ENCODE results near the gene WSB2.
"Not testable (repeated sequence)": the region's sequence is repeated elsewhere in the genome, so short reads cannot be mapped to it uniquely, and the experiment has no call there.

Gene WSB2

GRCh38 chr12:118022097-118022727, 38.8 kb downstream of the WSB2 start:
- H3K36me3 ChIP-seq (replicated peaks in 1 of 2; ENCODE audit: control insufficient read depth in 2 of 2, insufficient read depth in 2 of 2, low read length in 2 of 2), result peaks cover 44 to 92% of the 10 kb centered on the region in 2 donors
- peak overlapping the region; percentile 14 for H3K9ac ChIP-seq (ENCODE audit: low read depth, low read length, poor library complexity)
- no CpG with 5 or more reads among the region's 13 CpGs for WGBS, 2 donors (ENCODE audit: extremely low coverage in 2 of 2, insufficient read length in 2 of 2, insufficient replicate concordance in 1 of 2)
- DNase-seq (ENCODE audit: low spot score); H2BK12ac ChIP-seq (ENCODE audit: low read length); H3K18ac ChIP-seq (ENCODE audit: low read length); H2BK5ac ChIP-seq (ENCODE audit: low read length); H3K4me3 ChIP-seq (ENCODE audit: low read length in 2 of 2); H3K79me1 ChIP-seq (ENCODE audit: low read depth, low read length); H3K4ac ChIP-seq (ENCODE audit: low read length); H3K27me3 ChIP-seq (ENCODE audit: control insufficient read depth in 3 of 3, insufficient read depth in 3 of 3, low read depth in 1 of 3, low read length in 3 of 3); H2AFZ ChIP-seq (ENCODE audit: low read length); H3K4me2 ChIP-seq (ENCODE audit: insufficient read depth, low read length, poor library complexity, severe bottlenecking); H3K4me1 ChIP-seq (ENCODE audit: control insufficient read depth in 2 of 2, insufficient read depth in 1 of 2, low read depth in 1 of 2, low read length in 2 of 2); H3K23ac ChIP-seq (ENCODE audit: low read depth, low read length, poor library complexity); H4K8ac ChIP-seq (ENCODE audit: low read depth, low read length); H3K14ac ChIP-seq (ENCODE audit: low read length); H2BK120ac ChIP-seq (ENCODE audit: low read depth, low read length); H2BK15ac ChIP-seq (ENCODE audit: low read length); H4K91ac ChIP-seq (ENCODE audit: low read depth, low read length, poor library complexity); H3K9me3 ChIP-seq (replicated peaks in 1 of 2; ENCODE audit: control insufficient read depth in 2 of 2, insufficient read depth in 1 of 2, low read depth in 1 of 2, low read length in 2 of 2); H2AK5ac ChIP-seq (ENCODE audit: low read depth, low read length); H3K27ac ChIP-seq (replicated peaks; ENCODE audit: low read length): not testable (repeated sequence)

DNA sequence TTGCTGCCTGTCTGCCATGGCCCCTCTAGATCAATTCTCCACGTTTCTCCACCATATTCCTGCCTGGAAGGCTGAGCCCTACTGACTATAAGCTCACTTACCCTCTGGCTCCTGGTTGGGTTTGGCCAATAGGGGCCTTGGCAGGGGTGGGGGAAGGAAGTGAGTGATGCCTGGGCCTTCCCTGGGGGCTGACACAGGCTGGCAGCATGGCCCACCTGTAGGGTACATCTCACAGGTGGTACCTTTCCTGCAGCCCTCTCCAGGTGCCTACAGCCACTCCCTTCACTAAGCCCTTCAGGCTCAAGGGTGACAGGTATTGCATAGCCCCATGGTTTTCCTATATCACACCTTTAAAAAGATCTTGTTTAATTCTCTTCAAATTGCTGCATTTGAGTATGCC, 40.9 kb downstream of the WSB2 start:
- no peak overlapping the region for H3K4ac ChIP-seq (ENCODE audit: low read length)
- no peaks in the 10 kb centered on the region for H3K27me3 ChIP-seq (ENCODE audit: control insufficient read depth in 3 of 3, insufficient read depth in 3 of 3, low read depth in 1 of 3, low read length in 3 of 3)
- no peak overlapping the region for H3K18ac ChIP-seq (ENCODE audit: low read length)
- no peak overlapping the region for H4K8ac ChIP-seq (ENCODE audit: low read depth, low read length)
- no peaks in the 10 kb centered on the region for H3K9me3 ChIP-seq (replicated peaks in 1 of 2; ENCODE audit: control insufficient read depth in 2 of 2, insufficient read depth in 1 of 2, low read depth in 1 of 2, low read length in 2 of 2)
- no peak overlapping the region for H3K9ac ChIP-seq (ENCODE audit: low read depth, low read length, poor library complexity)
- H3K27ac ChIP-seq (replicated peaks; ENCODE audit: low read length), result no peak overlapping the region
- H3K4me2 ChIP-seq (ENCODE audit: insufficient read depth, low read length, poor library complexity, severe bottlenecking), result no peak overlapping the region
- H3K36me3 ChIP-seq (replicated peaks in 1 of 2; ENCODE audit: control insufficient read depth in 2 of 2, insufficient read depth in 2 of 2, low read length in 2 of 2), result peaks cover 31 to 70% of the 10 kb centered on the region in 2 donors
- peak overlapping the region in 1 of 2 donors; percentile 16 for H3K4me3 ChIP-seq (ENCODE audit: low read length in 2 of 2)
- H2BK5ac ChIP-seq (ENCODE audit: low read length), result no peak overlapping the region
- no peak overlapping the region for H2AFZ ChIP-seq (ENCODE audit: low read length)
- no peak for DNase-seq (ENCODE audit: low spot score)
- H2BK15ac ChIP-seq (ENCODE audit: low read length), result no peak overlapping the region
- H2BK120ac ChIP-seq (ENCODE audit: low read depth, low read length), result no peak overlapping the region
- H3K79me1 ChIP-seq (ENCODE audit: low read depth, low read length), result no peaks in the 10 kb centered on the region
- no peak overlapping the region for H4K91ac ChIP-seq (ENCODE audit: low read depth, low read length, poor library complexity)
- no peak overlapping the region for H2AK5ac ChIP-seq (ENCODE audit: low read depth, low read length)
- no peak overlapping the region for H3K23ac ChIP-seq (ENCODE audit: low read depth, low read length, poor library complexity)
- no peak overlapping the region for H3K14ac ChIP-seq (ENCODE audit: low read length)
- no peak overlapping the region for H2BK12ac ChIP-seq (ENCODE audit: low read length)
- no CpG with 5 or more reads among the region's 1 CpG for WGBS, 2 donors (ENCODE audit: extremely low coverage in 2 of 2, insufficient read length in 2 of 2, insufficient replicate concordance in 1 of 2)
- H3K4me1 ChIP-seq (ENCODE audit: control insufficient read depth in 2 of 2, insufficient read depth in 1 of 2, low read depth in 1 of 2, low read length in 2 of 2), result peaks cover 4 to 6% of the 10 kb centered on the region in 2 donors

DNA sequence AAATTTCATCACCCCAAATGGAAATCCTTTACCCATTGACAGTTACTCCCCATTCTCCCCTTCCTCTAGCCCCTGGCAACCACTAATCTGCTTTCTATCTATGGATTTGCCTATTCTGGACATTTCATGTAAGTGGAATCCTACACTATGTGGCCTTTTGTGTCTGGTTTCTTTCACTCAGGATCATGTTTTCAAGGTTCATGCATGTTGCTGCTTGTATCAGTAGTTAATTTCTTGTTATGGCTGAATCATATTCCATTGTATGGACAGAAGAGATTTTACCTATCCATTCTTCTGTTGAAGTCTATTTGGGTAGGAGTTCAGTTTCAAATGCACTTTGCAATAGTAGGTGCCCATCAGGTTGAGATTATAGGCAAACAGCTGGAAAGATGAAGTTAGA, 43.1 kb downstream of the WSB2 start:
- Histone ChIP-seq H3K23ac (ENCODE audit: low read depth, low read length, poor library complexity) (no peak overlapping the region), H4K8ac (ENCODE audit: low read depth, low read length) (no peak overlapping the region), H4K91ac (ENCODE audit: low read depth, low read length, poor library complexity) (no peak overlapping the region), H3K79me1 (ENCODE audit: low read depth, low read length) (no peaks in the 10 kb centered on the region), H3K4me3 (ENCODE audit: low read length in 2 of 2) (peak overlapping the region in 1 of 2 donors; percentile 84), H3K4ac (ENCODE audit: low read length) (no peak overlapping the region), H3K9me3 (replicated peaks in 1 of 2; ENCODE audit: control insufficient read depth in 2 of 2, insufficient read depth in 1 of 2, low read depth in 1 of 2, low read length in 2 of 2) (no peaks in the 10 kb centered on the region), H3K36me3 (replicated peaks in 1 of 2; ENCODE audit: control insufficient read depth in 2 of 2, insufficient read depth in 2 of 2, low read length in 2 of 2) (peaks cover 24 to 53% of the 10 kb centered on the region in 2 donors), H2BK120ac (ENCODE audit: low read depth, low read length) (no peak overlapping the region), H3K9ac (ENCODE audit: low read depth, low read length, poor library complexity) (no peak overlapping the region), H3K4me2 (ENCODE audit: insufficient read depth, low read length, poor library complexity, severe bottlenecking) (no peak overlapping the region), H2BK5ac (ENCODE audit: low read length) (no peak overlapping the region), H2BK12ac (ENCODE audit: low read length) (no peak overlapping the region), H3K18ac (ENCODE audit: low read length) (no peak overlapping the region), H3K27me3 (ENCODE audit: control insufficient read depth in 3 of 3, insufficient read depth in 3 of 3, low read depth in 1 of 3, low read length in 3 of 3) (no peaks in the 10 kb centered on the region), H2AFZ (ENCODE audit: low read length) (no peak overlapping the region), H2AK5ac (ENCODE audit: low read depth, low read length) (no peak overlapping the region), H3K14ac (ENCODE audit: low read length) (no peak overlapping the region), H3K4me1 (ENCODE audit: control insufficient read depth in 2 of 2, insufficient read depth in 1 of 2, low read depth in 1 of 2, low read length in 2 of 2) (peaks cover 4 to 6% of the 10 kb centered on the region in 2 donors), H2BK15ac (ENCODE audit: low read length) (no peak overlapping the region), H3K27ac (replicated peaks; ENCODE audit: low read length) (no peak overlapping the region)
- DNase-seq (ENCODE audit: low spot score), result no peak

DNA sequence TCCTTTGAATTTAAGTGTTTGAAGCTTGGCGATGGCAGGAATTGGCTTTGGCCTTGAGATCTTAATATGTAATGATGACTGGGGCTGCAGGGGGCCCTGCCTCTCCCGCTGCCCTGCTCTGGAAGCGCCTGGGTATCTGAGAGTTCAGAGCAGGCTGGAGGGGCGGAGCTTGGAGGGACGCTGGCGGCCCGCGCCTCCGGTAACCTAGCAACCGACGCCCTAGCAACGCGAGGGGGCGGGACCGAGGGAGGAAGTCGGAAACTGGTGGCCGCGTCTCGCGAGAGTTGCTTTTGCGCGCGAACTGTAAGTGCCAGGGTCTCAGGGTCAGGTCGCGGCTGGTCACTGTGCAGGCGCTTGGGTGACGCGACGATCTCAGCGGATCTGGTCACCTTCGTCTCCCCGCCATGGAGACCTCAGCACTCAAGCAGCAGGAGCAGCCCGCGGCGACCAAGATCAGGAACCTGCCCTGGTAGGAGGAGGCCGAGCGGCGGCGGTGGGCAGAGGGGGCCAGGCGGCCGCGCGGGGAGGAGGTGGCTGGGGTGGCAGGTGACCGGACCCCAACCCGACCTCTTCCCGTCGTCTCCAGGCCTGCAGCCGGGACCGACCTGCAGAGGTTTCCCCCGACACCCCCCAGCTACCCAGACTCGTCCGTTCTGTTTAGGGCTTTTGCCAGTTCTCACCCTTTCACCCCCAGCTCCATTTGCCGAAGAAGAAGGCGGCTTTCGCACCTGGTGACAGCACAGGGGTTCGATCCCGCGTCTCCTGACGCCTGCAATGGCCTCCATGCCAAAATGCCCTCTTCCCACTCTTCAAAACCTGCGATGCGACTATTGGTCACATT, 44.3 kb downstream of the WSB2 start, which contains the start of gene RFC5:
Gene RFC5 (plus strand): TSS at position 280 of the 841 bp plus-strand sequence. CDS start 125 bp downstream, at position 405.
- DNase-seq (ENCODE audit: low spot score), result peak; percentile 98
- peaks cover 19 to 41% of the 10 kb centered on the region in 2 donors for H3K36me3 ChIP-seq (replicated peaks in 1 of 2; ENCODE audit: control insufficient read depth in 2 of 2, insufficient read depth in 2 of 2, low read length in 2 of 2)
- H2BK12ac ChIP-seq (ENCODE audit: low read length), result no peak within 1 kb of the TSS
- H3K4me3 ChIP-seq (ENCODE audit: low read length in 2 of 2), result peak within 1 kb of the TSS; percentile 84 to 96
- H2BK15ac ChIP-seq (ENCODE audit: low read length), result no peak within 1 kb of the TSS
- H3K18ac ChIP-seq (ENCODE audit: low read length), result peak within 1 kb of the TSS; percentile 97
- H3K27ac ChIP-seq (replicated peaks; ENCODE audit: low read length), result peak within 1 kb of the TSS; percentile 24
- WGBS, 2 donors (ENCODE audit: extremely low coverage in 2 of 2, insufficient read length in 2 of 2, insufficient replicate concordance in 1 of 2), result no CpG with 5 or more reads among the region's 61 CpGs
- H3K4me2 ChIP-seq (ENCODE audit: insufficient read depth, low read length, poor library complexity, severe bottlenecking), result peak within 1 kb of the TSS; percentile 86
- no peak within 1 kb of the TSS for H2BK120ac ChIP-seq (ENCODE audit: low read depth, low read length)
- peak within 1 kb of the TSS; percentile 61 for H2AK5ac ChIP-seq (ENCODE audit: low read depth, low read length)
- peak within 1 kb of the TSS; percentile 90 for H2AFZ ChIP-seq (ENCODE audit: low read length)
- peak within 1 kb of the TSS; percentile 98 for H3K9ac ChIP-seq (ENCODE audit: low read depth, low read length, poor library complexity)
- H4K8ac ChIP-seq (ENCODE audit: low read depth, low read length), result no peak within 1 kb of the TSS
- peaks cover 4 to 6% of the 10 kb centered on the region in 2 donors for H3K4me1 ChIP-seq (ENCODE audit: control insufficient read depth in 2 of 2, insufficient read depth in 1 of 2, low read depth in 1 of 2, low read length in 2 of 2)
- H3K4ac ChIP-seq (ENCODE audit: low read length), result no peak within 1 kb of the TSS
- no peaks in the 10 kb centered on the region for H3K27me3 ChIP-seq (ENCODE audit: control insufficient read depth in 3 of 3, insufficient read depth in 3 of 3, low read depth in 1 of 3, low read length in 3 of 3)
- no peaks in the 10 kb centered on the region for H3K79me1 ChIP-seq (ENCODE audit: low read depth, low read length)
- H3K14ac ChIP-seq (ENCODE audit: low read length), result peak within 1 kb of the TSS; percentile 60
- H3K9me3 ChIP-seq (replicated peaks in 1 of 2; ENCODE audit: control insufficient read depth in 2 of 2, insufficient read depth in 1 of 2, low read depth in 1 of 2, low read length in 2 of 2), result no peaks in the 10 kb centered on the region
- H2BK5ac ChIP-seq (ENCODE audit: low read length), result peak within 1 kb of the TSS; percentile 36
- peak within 1 kb of the TSS; percentile 78 for H3K23ac ChIP-seq (ENCODE audit: low read depth, low read length, poor library complexity)
- no peak within 1 kb of the TSS for H4K91ac ChIP-seq (ENCODE audit: low read depth, low read length, poor library complexity)

Measured in neuronal stem cell (in vitro differentiated cells).